PC-9 (cell line): ENCODE data around the gene PTPN23. TPM values are rescaled to one million over a fixed set of nuclear protein-coding genes. Genes with fewer than 3 reads are reported as not detected.

Experiments used
- BruUV-seq: library from RNA; stranded (reverse); fragments of 400-500 nt; replicated peaks from 2 replicates; lab custom pipeline; 2021; lab: Mats Ljungman, UMichigan
- CTCF ChIA-PET: fragments of 300-600 bp; sonication (Branson Sonifier 250); formaldehyde crosslinking; loops from one replicate; lab custom pipeline; 2022; ENCODE audit warnings: antibody characterized with exemption; lab: Charles Lee
- POLR2A ChIA-PET: fragments of 300-600 bp; sonication (Branson Sonifier 250); formaldehyde crosslinking; loops from one replicate; lab custom pipeline; 2022; ENCODE audit warnings: antibody characterized with exemption; ENCODE audit not compliant: unreplicated experiment; lab: Charles Lee
- DNase-seq, 2 experiments: peaks; one replicate each; pipeline versions ENCODE4 v3.0.0 to v3.0.0-alpha.2; 2015 to 2022; ENCODE audit warnings: mixed read lengths in 1 of 2
- H2AFZ ChIP-seq: fragments of 200-600 bp; sonication (generic); 2 replicates; pipeline ENCODE4 v1.8.1; 2017; ENCODE audit warnings: antibody characterized with exemption
- H3F3A ChIP-seq: fragments of 200-600 bp; sonication (generic); 2 replicates; pipeline ENCODE4 v1.8.1; 2017; ENCODE audit warnings: antibody characterized with exemption, mild to moderate bottlenecking, low read depth; ENCODE audit not compliant: insufficient read depth
- H3K27ac ChIP-seq: fragments of 200-600 bp; sonication (generic); 2 replicates; pipeline ENCODE4 v1.6.1; 2016; ENCODE audit warnings: mixed run types
- H3K27me3 ChIP-seq: fragments of 200-600 bp; sonication (generic); 2 replicates; pipeline ENCODE4 v1.6.1; 2016; ENCODE audit warnings: low read depth, mixed run types; ENCODE audit not compliant: insufficient read depth
- H3K36me3 ChIP-seq: fragments of 200-600 bp; sonication (generic); 2 replicates; pipeline ENCODE4 v1.6.1; 2016; ENCODE audit warnings: low read depth, mixed run types
- H3K4me1 ChIP-seq: fragments of 200-600 bp; sonication (generic); replicated peaks from 2 replicates; pipeline ENCODE4 v1.6.1; 2016; ENCODE audit warnings: mixed run types; ENCODE audit not compliant: insufficient read depth
- H3K4me2 ChIP-seq: fragments of 200-600 bp; sonication (generic); 2 replicates; pipeline ENCODE4 v1.6.1; 2017; ENCODE audit warnings: mixed run types
- H3K4me3 ChIP-seq: fragments of 200-600 bp; sonication (generic); 2 replicates; pipeline ENCODE4 v1.6.1; 2016; ENCODE audit warnings: mixed run types
- H3K79me2 ChIP-seq: fragments of 200-600 bp; sonication (generic); 2 replicates; pipeline ENCODE4 v1.6.1; 2017; ENCODE audit warnings: low read depth, mixed run types
- H3K9me2 ChIP-seq: fragments of 200-600 bp; sonication (generic); 2 replicates; pipeline ENCODE4 v1.8.1; 2017; ENCODE audit warnings: mild to moderate bottlenecking; ENCODE audit not compliant: insufficient read depth
- H3K9me3 ChIP-seq: fragments of 200-600 bp; sonication (generic); 2 replicates; pipeline ENCODE4 v1.8.1; 2016; ENCODE audit warnings: low read depth; ENCODE audit not compliant: insufficient read depth
- H4K20me1 ChIP-seq: fragments of 200-600 bp; sonication (generic); 2 replicates; pipeline ENCODE4 v1.8.1; 2017; ENCODE audit not compliant: insufficient read depth
- CTCF ChIP-seq: fragments of 200-600 bp; sonication (generic); conservative IDR thresholded peaks from 2 replicates; pipeline ENCODE4 v1.6.1; 2017; ENCODE audit warnings: mixed run types, antibody characterized with exemption, mild to moderate bottlenecking, moderate library complexity
- EZH2 ChIP-seq: fragments of 200-600 bp; sonication (generic); IDR thresholded peaks from 2 replicates; pipeline ENCODE4 v1.8.0; 2017; ENCODE audit warnings: antibody characterized with exemption, low read depth
- intact Hi-C: fragments of 100-400 bp; cut with micrococcal nuclease; formaldehyde crosslinking; loops from one replicate; pipeline ENCODE4 v1.10.0; 2022; ENCODE audit not compliant: unreplicated experiment
- total RNA-seq: library from RNA; stranded (reverse); gene quantifications from 2 replicates; pipeline ENCODE4 v1.2.3, GENCODE V29; 2021

PTPN23 gene
- total RNA-seq, 1 experiment from 2014 or later: 38.9 TPM

GRCh38 chr3:47385007-47385406 is 4.2 kb downstream of the PTPN23 start:
- H3F3A ChIP-seq: peaks cover 12% of the 10 kb centered on the region
- intact Hi-C loops: no loop called here
- H2AFZ ChIP-seq: no peak overlapping the region
- H4K20me1 ChIP-seq: peaks cover 65% of the 10 kb centered on the region
- peaks cover 79% of the 10 kb centered on the region for H3K79me2 ChIP-seq
- H3K27me3 ChIP-seq: no peaks in the 10 kb centered on the region
- no peaks in the 10 kb centered on the region for H3K9me3 ChIP-seq
- no peaks in the 10 kb centered on the region for H3K9me2 ChIP-seq
- H3K4me3 ChIP-seq: no peak overlapping the region
- H3K4me1 ChIP-seq: peaks cover 7% of the 10 kb centered on the region
- POLR2A ChIA-PET: no interaction called here
- 0 out of 2 replicates have a peak overlapping the region, but pooled peaks have one; percentile 2 for H3K27ac ChIP-seq
- CTCF ChIA-PET: no interaction called here
- peak in 1 of 2 experiments; percentile 66 for DNase-seq
- TF ChIP-seq EZH2 (no peak), CTCF (no peak)
- H3K36me3 ChIP-seq: no peaks in the 10 kb centered on the region
- no peak overlapping the region for H3K4me2 ChIP-seq
- no TSS peak for BruUV-seq

GRCh38 chr3:47385796-47386195 is 5.0 kb downstream of the PTPN23 start:
- ChIA-PET CTCF (no interaction called here), POLR2A (no interaction called here)
- BruUV-seq: no TSS peak
- Histone ChIP-seq H2AFZ (no peak overlapping the region), H3K79me2 (peaks cover 85% of the 10 kb centered on the region), H3K4me3 (no peak overlapping the region), H3K9me3 (no peaks in the 10 kb centered on the region), H4K20me1 (peaks cover 70% of the 10 kb centered on the region), H3K4me1 (peaks cover 7% of the 10 kb centered on the region), H3K4me2 (no peak overlapping the region), H3F3A (peaks cover 7% of the 10 kb centered on the region; the same call in 1 of the 2 replicates), H3K9me2 (no peaks in the 10 kb centered on the region), H3K36me3 (no peaks in the 10 kb centered on the region), H3K27ac (no peak overlapping the region), H3K27me3 (no peaks in the 10 kb centered on the region)
- TF ChIP-seq EZH2 (no peak), CTCF (no peak)
- no peak for DNase-seq
- intact Hi-C loops: no loop called here

- no peak overlapping the region for H3K4me3 ChIP-seq
- no peaks in the 10 kb centered on the region for H3K27me3 ChIP-seq
- H3K27ac ChIP-seq: no peak overlapping the region
- no peaks in the 10 kb centered on the region; the same call in 1 of the 2 replicates for H3K36me3 ChIP-seq
- H3K9me3 ChIP-seq: no peaks in the 10 kb centered on the region
- no peak overlapping the region for H3K4me2 ChIP-seq
- peaks cover 66% of the 10 kb centered on the region for H3K79me2 ChIP-seq
- no peak for DNase-seq
- TF ChIP-seq EZH2: no peak
- no peak for TF ChIP-seq CTCF
- POLR2A ChIA-PET: no interaction called here
- H4K20me1 ChIP-seq: peaks cover 48% of the 10 kb centered on the region
- no peak overlapping the region for H2AFZ ChIP-seq
- no peaks in the 10 kb centered on the region for H3K9me2 ChIP-seq
- H3K4me1 ChIP-seq: peaks cover 16% of the 10 kb centered on the region
- CTCF ChIA-PET: no interaction called here
- H3F3A ChIP-seq: peaks cover 6% of the 10 kb centered on the region; the same call in 1 of the 2 replicates
- intact Hi-C loops: no loop called here
- no TSS peak for BruUV-seq
These were observed 12.1 kb downstream of the PTPN23 start for GRCh38 chr3:47392933-47393332.
